Activated T-helper 2 cell treated with anti-CD3 and anti-CD28 coated beads, Interferon-gamma antibody, Interleukin-2, Interleukin-4, amounts not matched to agents 10 μg/mL and 5 μg/mL and 100 μg/mL, durations not matched to agents 14 hours and 24 hours and 36 hours (primary cell): ENCODE measurements around the gene ADGRG3. TPM values are rescaled to one million over a fixed set of nuclear protein-coding genes. Genes with fewer than 3 reads are reported as not detected.
"Not testable (repeated sequence)": the region's sequence is repeated elsewhere in the genome, so short reads cannot be mapped to it uniquely, and the experiment has no call there.

ENCODE experiments used
- DNase-seq: peaks from one replicate; pipeline ENCODE4 v3.0.0; 2021; ENCODE audit warnings: low spot score
- H3K27ac Mint-ChIP-seq: one replicate; pipeline ENCODE4 v1.8.0; 2021; ENCODE audit warnings: mixed read lengths
- H3K27me3 Mint-ChIP-seq: one replicate; pipeline ENCODE4 v1.8.0; 2021; ENCODE audit warnings: low read depth, mixed read lengths
- H3K36me3 Mint-ChIP-seq: one replicate; pipeline ENCODE4 v1.8.0; 2021; ENCODE audit warnings: low read depth, mixed read lengths
- H3K4me1 Mint-ChIP-seq: one replicate; pipeline ENCODE4 v1.8.0; 2021; ENCODE audit warnings: low read depth, mixed read lengths
- H3K4me3 Mint-ChIP-seq: one replicate; pipeline ENCODE4 v1.8.0; 2021; ENCODE audit warnings: low read depth, mild to moderate bottlenecking, moderate library complexity, mixed read lengths
- H3K9me3 Mint-ChIP-seq: one replicate; pipeline ENCODE4 v1.8.0; 2021; ENCODE audit warnings: mixed read lengths
- intact Hi-C: fragments of 100-400 bp; cut with micrococcal nuclease; formaldehyde crosslinking; loops from one replicate; pipeline ENCODE4 v1.15.1; 2023
- total RNA-seq: library from RNA; stranded (reverse); gene quantifications from 2 replicates; pipeline ENCODE4 v1.2.3, GENCODE V29; 2022

The ADGRG3 gene
- total RNA-seq, 1 donor from 2014 or later, result not detected

- Mint-ChIP-seq H3K36me3 (no peaks in the 10 kb centered on the region), H3K4me3 (no peak overlapping the region), H3K9me3 (no peaks in the 10 kb centered on the region), H3K4me1 (no peaks in the 10 kb centered on the region), H3K27me3 (peaks cover 2% of the 10 kb centered on the region), H3K27ac (no peak overlapping the region)
- intact Hi-C loops, result no loop called here
- no peak for DNase-seq
Measured at GRCh38 chr16:57664662-57665025, 3.5 kb upstream of the ADGRG3 start.

GRCh38 chr16:57665541-57665940, 2.6 kb upstream of the ADGRG3 start:
- Mint-ChIP-seq H3K27me3 (peaks cover 5% of the 10 kb centered on the region), H3K4me1 (no peaks in the 10 kb centered on the region), H3K36me3 (no peaks in the 10 kb centered on the region), H3K9me3 (no peaks in the 10 kb centered on the region), H3K4me3 (no peak overlapping the region), H3K27ac (no peak overlapping the region)
- DNase-seq, result no peak
- intact Hi-C loops, result no loop called here

GRCh38 chr16:57666353-57667047, 1.6 kb upstream of the ADGRG3 start:
- H3K36me3 Mint-ChIP-seq, result no peaks in the 10 kb centered on the region
- no peaks in the 10 kb centered on the region for H3K4me1 Mint-ChIP-seq
- no peak for DNase-seq
- intact Hi-C loops, result no loop called here
- H3K4me3 Mint-ChIP-seq, result no peak overlapping the region
- no peak overlapping the region for H3K27ac Mint-ChIP-seq
- H3K9me3 Mint-ChIP-seq, result no peaks in the 10 kb centered on the region
- peaks cover 8% of the 10 kb centered on the region for H3K27me3 Mint-ChIP-seq

GRCh38 chr16:57667048-57667525, 1.0 kb upstream of the ADGRG3 start:
- H3K27me3 Mint-ChIP-seq, result peaks cover 8% of the 10 kb centered on the region

GRCh38 chr16:57667526-57668262, 412 bp upstream of the ADGRG3 start:
- intact Hi-C loops, result no loop called here
- Mint-ChIP-seq H3K9me3 (no peaks in the 10 kb centered on the region), H3K4me3 (no peak overlapping the region), H3K36me3 (no peaks in the 10 kb centered on the region), H3K27ac (no peak overlapping the region), H3K4me1 (no peaks in the 10 kb centered on the region), H3K27me3 (peaks cover 8% of the 10 kb centered on the region)
- no peak for DNase-seq

More at GRCh38 chr16:57667048-57667525, 1.0 kb upstream of the ADGRG3 start:
- no peaks in the 10 kb centered on the region for H3K4me1 Mint-ChIP-seq
- H3K36me3 Mint-ChIP-seq, result no peaks in the 10 kb centered on the region
- no peak for DNase-seq
- intact Hi-C loops, result no loop called here
- H3K9me3 Mint-ChIP-seq, result no peaks in the 10 kb centered on the region
- H3K27ac Mint-ChIP-seq, result no peak overlapping the region
- H3K4me3 Mint-ChIP-seq, result no peak overlapping the region

GRCh38 chr16:57668630-57669475, 747 bp downstream of the ADGRG3 start:
- no peaks in the 10 kb centered on the region for H3K4me1 Mint-ChIP-seq
- H3K36me3 Mint-ChIP-seq, result no peaks in the 10 kb centered on the region
- no peak for DNase-seq
- no peak overlapping the region for H3K4me3 Mint-ChIP-seq
- intact Hi-C loops, result no loop called here
- H3K27me3 Mint-ChIP-seq, result peaks cover 13% of the 10 kb centered on the region
- no peak overlapping the region for H3K27ac Mint-ChIP-seq
- H3K9me3 Mint-ChIP-seq, result no peaks in the 10 kb centered on the region

- intact Hi-C loops, result no loop called here
- no peaks in the 10 kb centered on the region for H3K36me3 Mint-ChIP-seq
- H3K9me3 Mint-ChIP-seq, result no peaks in the 10 kb centered on the region
- no peak overlapping the region for H3K27ac Mint-ChIP-seq
- no peaks in the 10 kb centered on the region for H3K4me1 Mint-ChIP-seq
- no peak overlapping the region for H3K4me3 Mint-ChIP-seq
- H3K27me3 Mint-ChIP-seq, result peaks cover 15% of the 10 kb centered on the region
- no peak for DNase-seq
Measured at GRCh38 chr16:57669476-57670162, 1.5 kb downstream of the ADGRG3 start.

GRCh38 chr16:57670196-57670595, 2.1 kb downstream of the ADGRG3 start:
- H3K9me3 Mint-ChIP-seq, result no peaks in the 10 kb centered on the region
- intact Hi-C loops, result no loop called here
- H3K27me3 Mint-ChIP-seq, result peaks cover 15% of the 10 kb centered on the region
- DNase-seq, result no peak
- H3K36me3 Mint-ChIP-seq, result no peaks in the 10 kb centered on the region
- H3K27ac Mint-ChIP-seq, result no peak overlapping the region
- H3K4me3 Mint-ChIP-seq, result no peak overlapping the region
- H3K4me1 Mint-ChIP-seq, result no peaks in the 10 kb centered on the region

- H3K4me3 Mint-ChIP-seq, intact Hi-C loops, DNase-seq, H3K36me3 Mint-ChIP-seq, H3K4me1 Mint-ChIP-seq, H3K9me3 Mint-ChIP-seq, H3K27ac Mint-ChIP-seq: not testable (repeated sequence)
- H3K27me3 Mint-ChIP-seq, result peaks cover 18% of the 10 kb centered on the region
Measured at GRCh38 chr16:57671451-57671850, 3.3 kb downstream of the ADGRG3 start.

GRCh38 chr16:57672416-57672815, 4.3 kb downstream of the ADGRG3 start:
- Mint-ChIP-seq H3K4me3 (no peak overlapping the region), H3K36me3 (no peaks in the 10 kb centered on the region), H3K9me3 (no peaks in the 10 kb centered on the region), H3K27me3 (peaks cover 18% of the 10 kb centered on the region), H3K4me1 (no peaks in the 10 kb centered on the region), H3K27ac (no peak overlapping the region)
- DNase-seq, result no peak
- intact Hi-C loops, result no loop called here

GRCh38 chr16:57672824-57673223, 4.7 kb downstream of the ADGRG3 start:
- no peaks in the 10 kb centered on the region for H3K36me3 Mint-ChIP-seq
- no peak overlapping the region for H3K4me3 Mint-ChIP-seq
- intact Hi-C loops, result no loop called here
- no peaks in the 10 kb centered on the region for H3K9me3 Mint-ChIP-seq
- no peaks in the 10 kb centered on the region for H3K4me1 Mint-ChIP-seq
- H3K27me3 Mint-ChIP-seq, result peaks cover 20% of the 10 kb centered on the region
- no peak overlapping the region for H3K27ac Mint-ChIP-seq
- DNase-seq, result no peak

- H3K27me3 Mint-ChIP-seq, result peaks cover 13% of the 10 kb centered on the region
- H3K27ac Mint-ChIP-seq, result no peak overlapping the region
- H3K9me3 Mint-ChIP-seq, result no peaks in the 10 kb centered on the region
- intact Hi-C loops, result no loop called here
- no peaks in the 10 kb centered on the region for H3K4me1 Mint-ChIP-seq
- H3K36me3 Mint-ChIP-seq, result no peaks in the 10 kb centered on the region
- no peak overlapping the region for H3K4me3 Mint-ChIP-seq
- DNase-seq, result no peak
Measured at GRCh38 chr16:57675741-57676551, 7.8 kb downstream of the ADGRG3 start.
